Measurements from ENCODE around the gene LAMA4. TPM values are rescaled to one million over a fixed set of nuclear protein-coding genes. Genes with fewer than 3 reads are reported as not detected.

Gene LAMA4
- polyA plus RNA-seq, 1 donor from 2014 or later = 0.69 TPM

- Histone ChIP-seq H3K9me2 (ENCODE audit: insufficient read depth, low read length) (no peaks in the 10 kb centered on the region), H3K27me3 (ENCODE audit: insufficient read depth, low read depth, low read length) (no peaks in the 10 kb centered on the region), H3K4me2 (ENCODE audit: low read length) (no peak overlapping the region), H3F3A (ENCODE audit: insufficient read depth, low read length, poor library complexity, severe bottlenecking) (no peaks in the 10 kb centered on the region), H3K9me3 (ENCODE audit: low read length) (no peaks in the 10 kb centered on the region), H2AFZ (ENCODE audit: low read depth, low read length) (no peak overlapping the region), H4K20me1 (ENCODE audit: insufficient read depth) (no peaks in the 10 kb centered on the region), H3K9ac (ENCODE audit: low read length) (no peak overlapping the region), H3K27ac (ENCODE audit: low read length) (no peak overlapping the region), H3K79me2 (replicated peaks; ENCODE audit: insufficient read depth, low read length) (no peaks in the 10 kb centered on the region), H3K36me3 (ENCODE audit: insufficient read depth, low read length) (no peaks in the 10 kb centered on the region), H3K4me3 (ENCODE audit: low read length) (no peak overlapping the region)
- TF ChIP-seq EP300 (conservative IDR thresholded peaks at IDR 0.05; ENCODE audit: poor library complexity, severe bottlenecking) = no peak
- no peak for TF ChIP-seq REST (IDR thresholded peaks at IDR 0.05; ENCODE audit: borderline replicate concordance)
- no peak for TF ChIP-seq TAF1 (IDR thresholded peaks at IDR 0.05; ENCODE audit: low read depth)
- TF ChIP-seq POLR2AphosphoS5 (IDR thresholded peaks at IDR 0.05) = no peak
- TF ChIP-seq CTCF (IDR thresholded peaks at IDR 0.05; ENCODE audit: poor library complexity, severe bottlenecking) = no peak
- no peak for TF ChIP-seq EZH2 (IDR thresholded peaks at IDR 0.05; ENCODE audit: borderline replicate concordance, insufficient read depth, low read length, poor library complexity, severe bottlenecking)
- TF ChIP-seq MXI1 (conservative IDR thresholded peaks at IDR 0.05; ENCODE audit: poor library complexity, severe bottlenecking) = no peak
- no peak for TF ChIP-seq SMC3 (conservative IDR thresholded peaks at IDR 0.05; ENCODE audit: poor library complexity)
- TF ChIP-seq RAD21 (conservative IDR thresholded peaks at IDR 0.05) = no peak
These were observed 191.4 kb downstream of the LAMA4 start for GRCh38 chr6:112062966-112063365.

- Histone ChIP-seq H3K4me2 (ENCODE audit: low read length) (no peak overlapping the region), H3K9ac (ENCODE audit: low read length) (no peak overlapping the region), H3K36me3 (ENCODE audit: insufficient read depth, low read length) (no peaks in the 10 kb centered on the region), H3K79me2 (replicated peaks; ENCODE audit: insufficient read depth, low read length) (no peaks in the 10 kb centered on the region), H3F3A (ENCODE audit: insufficient read depth, low read length, poor library complexity, severe bottlenecking) (no peaks in the 10 kb centered on the region), H3K27ac (ENCODE audit: low read length) (no peak overlapping the region), H2AFZ (ENCODE audit: low read depth, low read length) (no peak overlapping the region), H3K4me3 (ENCODE audit: low read length) (no peak overlapping the region), H3K27me3 (ENCODE audit: insufficient read depth, low read depth, low read length) (no peaks in the 10 kb centered on the region), H3K9me2 (ENCODE audit: insufficient read depth, low read length) (no peaks in the 10 kb centered on the region), H4K20me1 (ENCODE audit: insufficient read depth) (no peaks in the 10 kb centered on the region), H3K9me3 (ENCODE audit: low read length) (no peaks in the 10 kb centered on the region)
- no peak for TF ChIP-seq TAF1 (IDR thresholded peaks at IDR 0.05; ENCODE audit: low read depth)
- TF ChIP-seq RAD21 (conservative IDR thresholded peaks at IDR 0.05) = no peak
- no peak for TF ChIP-seq REST (IDR thresholded peaks at IDR 0.05; ENCODE audit: borderline replicate concordance)
- no peak for TF ChIP-seq EP300 (conservative IDR thresholded peaks at IDR 0.05; ENCODE audit: poor library complexity, severe bottlenecking)
These were observed 192.8 kb downstream of the LAMA4 start for GRCh38 chr6:112061605-112062004.

Small RNAs within 50 kb of the gene (small RNA-seq; reads per million reads assigned to genes)
- 0 reads per million in 3 experiments for gene RNU6-1226P

Other genes starting within 250 kb of the LAMA4 start
- gene CCN6, start 200.5 kb downstream of the LAMA4 start, polyA plus RNA-seq = not detected in 2 replicates
- 180 and 204 TPM in 2 replicates for gene TUBE1, start 167.1 kb downstream of the LAMA4 start, polyA plus RNA-seq
- 140 and 142 TPM in 2 replicates for gene FAM229B, start 167.0 kb downstream of the LAMA4 start, polyA plus RNA-seq
- gene RFPL4B, start 92.8 kb upstream of the LAMA4 start, polyA plus RNA-seq = not detected in 2 replicates